K562 treated with DMSO at 1 percent for 12 hours (cell line): Measurements from ENCODE around the gene TEDC2. TPM values are rescaled to one million over a fixed set of nuclear protein-coding genes. Genes with fewer than 3 reads are reported as not detected.

ENCODE experiments used
- total RNA-seq: library from RNA; unstranded; fragments of 300-600 nt; gene quantifications from 2 replicates; pipeline ENCODE4 v1.2.3, GENCODE V29; 2022; ENCODE audit not compliant: insufficient read depth

TEDC2 gene
- total RNA-seq: 35.6 and 43.5 TPM in 2 replicates

GRCh38 chr16:2459647-2460390 lies at the start of gene TEDC2:
TEDC2 (plus strand) TSS chr16:2460109; CDS start chr16:2460145, 36 bp downstream.

GRCh38 chr16:2429034-2429770 lies 30.7 kb upstream of the TEDC2 start, which contains the start of gene CCNF:
CCNF (plus strand) TSS chr16:2429447; CDS start chr16:2429482, 35 bp downstream.

GRCh38 chr16:2471016-2471652 lies 11.2 kb downstream of the TEDC2 start, which contains the start of gene NTN3:
NTN3 (plus strand) TSS chr16:2471297; CDS start chr16:2471702, 405 bp downstream.

GRCh38 chr16:2474877-2475412 lies 15.0 kb downstream of the TEDC2 start, which contains the start of gene TBC1D24:
TBC1D24 (plus strand) TSS chr16:2475127; CDS start chr16:2496149, 21,022 bp downstream.

GRCh38 chr16:2513405-2514332 lies 53.8 kb downstream of the TEDC2 start, which contains the start of gene ATP6V0C:
ATP6V0C (plus strand) TSS chr16:2513952; CDS start chr16:2514104, 152 bp downstream.

Other genes starting within 250 kb of the TEDC2 start
- 10.4 and 37.8 TPM in 2 replicates for gene BRICD5, start 249.2 kb upstream of the TEDC2 start, total RNA-seq
- gene PGP, start 245.3 kb upstream of the TEDC2 start, total RNA-seq: 60.1 and 77.5 TPM in 2 replicates
- 30.1 and 43.9 TPM in 2 replicates for gene E4F1, start 236.5 kb upstream of the TEDC2 start, total RNA-seq
- 3.0 and 4.9 TPM in 2 replicates for gene DNASE1L2, start 223.7 kb upstream of the TEDC2 start, total RNA-seq
- gene ECI1, start 208.5 kb upstream of the TEDC2 start, total RNA-seq: 331 and 485 TPM in 2 replicates
- gene RNPS1, start 192.0 kb upstream of the TEDC2 start, total RNA-seq: 150 and 267 TPM in 2 replicates
- gene ABCA3, start 119.4 kb upstream of the TEDC2 start, total RNA-seq: 12.0 and 28.5 TPM in 2 replicates
- gene CCNF, start 30.7 kb upstream of the TEDC2 start, total RNA-seq: 22.7 and 45.3 TPM in 2 replicates
- not detected in 2 replicates for gene NTN3, start 11.2 kb downstream of the TEDC2 start, total RNA-seq
- 3.4 and 13.9 TPM in 2 replicates for gene TBC1D24, start 15.0 kb downstream of the TEDC2 start, total RNA-seq
- 460 and 473 TPM in 2 replicates for gene ATP6V0C, start 53.8 kb downstream of the TEDC2 start, total RNA-seq
- gene AMDHD2, start 60.3 kb downstream of the TEDC2 start, total RNA-seq: 31.3 and 51.9 TPM in 2 replicates
- 7.2 and 8.8 TPM in 2 replicates for gene CEMP1, start 71.3 kb downstream of the TEDC2 start, total RNA-seq
- gene PDPK1, start 77.9 kb downstream of the TEDC2 start, total RNA-seq: 8.4 and 41.4 TPM in 2 replicates
- 45.9 and 57.1 TPM in 2 replicates for gene KCTD5, start 222.4 kb downstream of the TEDC2 start, total RNA-seq